Measurements from ENCODE around the gene CENPC. TPM values are rescaled to one million over a fixed set of nuclear protein-coding genes. Genes with fewer than 3 reads are reported as not detected.

The CENPC gene
- polyA plus RNA-seq, 1 donor (not counting 4 experiments of a cell fraction or from before 2014, with no cell fraction given), result 7.9 TPM

DNA sequence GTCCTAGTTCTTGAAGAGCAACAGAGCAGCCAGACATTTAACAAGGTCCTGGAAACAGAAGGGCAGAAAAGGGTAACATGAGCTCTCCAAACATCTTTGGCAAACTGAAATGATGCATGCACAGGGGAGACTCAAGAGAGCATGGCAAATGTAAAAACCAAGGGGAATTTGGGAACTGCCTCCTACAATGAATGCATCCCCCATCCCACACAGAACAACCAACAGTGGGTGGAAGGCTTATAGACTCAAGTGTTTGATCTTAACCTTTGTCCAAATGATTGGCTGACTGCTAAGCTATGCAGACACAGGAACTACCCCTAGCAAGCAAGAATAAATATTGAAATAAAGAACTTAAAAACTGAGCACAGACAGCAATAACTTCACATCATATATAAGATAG is 74.4 kb downstream of the CENPC start:
- Histone ChIP-seq H2AFZ (ENCODE audit: control insufficient read depth, low read length) (no peak overlapping the region), H3K9ac (ENCODE audit: control insufficient read depth, extremely low read depth, insufficient read depth, low read length) (no peak overlapping the region), H3K27ac (ENCODE audit: control insufficient read depth, insufficient read depth, low read length) (no peak overlapping the region), H3K9me1 (ENCODE audit: control insufficient read depth, extremely low read depth, insufficient read depth, low read length) (no peaks in the 10 kb centered on the region), H3K79me2 (ENCODE audit: control insufficient read depth, insufficient read depth, low read length) (no peaks in the 10 kb centered on the region), H4K20me1 (ENCODE audit: control insufficient read depth, extremely low read depth, insufficient read depth, low read length) (no peaks in the 10 kb centered on the region), H3K27me3 (ENCODE audit: control insufficient read depth, extremely low read depth, insufficient read depth, low read length) (no peaks in the 10 kb centered on the region), H3K4me1 (ENCODE audit: control insufficient read depth, extremely low read depth, insufficient read depth, low read length) (no peaks in the 10 kb centered on the region), H3K4me3 (ENCODE audit: control insufficient read depth in 2 of 3, extremely low read depth in 1 of 3, insufficient read depth in 2 of 3, low read depth in 1 of 3, low read length in 3 of 3) (no peak overlapping the region), H3K36me3 (ENCODE audit: control insufficient read depth in 2 of 2, extremely low read depth in 1 of 2, insufficient read depth in 2 of 2, low read length in 2 of 2) (peaks cover 0 to 2% of the 10 kb centered on the region in 2 experiments), H3K4me2 (ENCODE audit: control insufficient read depth, extremely low read depth, insufficient read depth, low read depth, low read length) (no peak overlapping the region), H3K9me3 (ENCODE audit: control insufficient read depth, low read depth, low read length) (no peaks in the 10 kb centered on the region)
- TF ChIP-seq EZH2 (IDR thresholded peaks at IDR 0.05; ENCODE audit: low read length), result no peak
- TF ChIP-seq, protein P1, sequence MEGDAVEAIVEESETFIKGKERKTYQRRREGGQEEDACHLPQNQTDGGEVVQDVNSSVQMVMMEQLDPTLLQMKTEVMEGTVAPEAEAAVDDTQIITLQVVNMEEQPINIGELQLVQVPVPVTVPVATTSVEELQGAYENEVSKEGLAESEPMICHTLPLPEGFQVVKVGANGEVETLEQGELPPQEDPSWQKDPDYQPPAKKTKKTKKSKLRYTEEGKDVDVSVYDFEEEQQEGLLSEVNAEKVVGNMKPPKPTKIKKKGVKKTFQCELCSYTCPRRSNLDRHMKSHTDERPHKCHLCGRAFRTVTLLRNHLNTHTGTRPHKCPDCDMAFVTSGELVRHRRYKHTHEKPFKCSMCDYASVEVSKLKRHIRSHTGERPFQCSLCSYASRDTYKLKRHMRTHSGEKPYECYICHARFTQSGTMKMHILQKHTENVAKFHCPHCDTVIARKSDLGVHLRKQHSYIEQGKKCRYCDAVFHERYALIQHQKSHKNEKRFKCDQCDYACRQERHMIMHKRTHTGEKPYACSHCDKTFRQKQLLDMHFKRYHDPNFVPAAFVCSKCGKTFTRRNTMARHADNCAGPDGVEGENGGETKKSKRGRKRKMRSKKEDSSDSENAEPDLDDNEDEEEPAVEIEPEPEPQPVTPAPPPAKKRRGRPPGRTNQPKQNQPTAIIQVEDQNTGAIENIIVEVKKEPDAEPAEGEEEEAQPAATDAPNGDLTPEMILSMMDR (optimal IDR thresholded peaks at IDR 0.05 in 1 of 3, IDR thresholded peaks at IDR 0.05 in 1 of 3, conservative IDR thresholded peaks at IDR 0.05 in 1 of 3; ENCODE audit: extremely low read depth in 1 of 3, insufficient read depth in 2 of 3, low read length in 3 of 3), result no peak
- dilution Hi-C loops (cut with MboI; ENCODE audit: extremely low pct_ligation_motif_present, low sequenced_read_pairs), result no loop called here
- FAIRE-seq, result no peak
- DNase-seq (ENCODE audit: low read depth, low spot score), result no peak

DNA sequence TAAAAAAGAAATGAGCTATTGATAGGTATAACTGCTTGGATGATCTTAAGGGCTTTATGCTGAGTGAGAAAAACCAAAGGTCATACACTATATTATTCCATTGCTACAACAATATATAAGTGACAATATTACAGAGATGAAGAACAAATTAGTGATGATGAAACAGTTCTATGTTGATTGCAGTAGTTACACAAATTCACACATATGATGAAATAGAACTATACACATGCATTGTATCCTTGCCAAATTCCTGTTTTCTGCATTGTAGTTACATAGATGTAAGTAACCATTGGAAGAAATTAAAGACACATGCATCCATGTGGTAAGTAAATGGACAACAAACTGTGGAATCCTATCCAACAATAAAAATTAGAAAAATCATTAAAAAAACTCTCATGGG is 76.5 kb downstream of the CENPC start:
- no peak overlapping the region for H3K9ac ChIP-seq (ENCODE audit: control insufficient read depth, extremely low read depth, insufficient read depth, low read length)
- H3K4me3 ChIP-seq (ENCODE audit: control insufficient read depth in 2 of 3, extremely low read depth in 1 of 3, insufficient read depth in 2 of 3, low read depth in 1 of 3, low read length in 3 of 3), result no peak overlapping the region
- no peaks in the 10 kb centered on the region for H3K27me3 ChIP-seq (ENCODE audit: control insufficient read depth, extremely low read depth, insufficient read depth, low read length)
- no peak overlapping the region for H2AFZ ChIP-seq (ENCODE audit: control insufficient read depth, low read length)
- no peaks in the 10 kb centered on the region for H3K9me3 ChIP-seq (ENCODE audit: control insufficient read depth, low read depth, low read length)
- no peaks in the 10 kb centered on the region for H3K9me1 ChIP-seq (ENCODE audit: control insufficient read depth, extremely low read depth, insufficient read depth, low read length)
- no peak overlapping the region for H3K27ac ChIP-seq (ENCODE audit: control insufficient read depth, insufficient read depth, low read length)
- peaks cover 0 to 2% of the 10 kb centered on the region in 2 experiments for H3K36me3 ChIP-seq (ENCODE audit: control insufficient read depth in 2 of 2, extremely low read depth in 1 of 2, insufficient read depth in 2 of 2, low read length in 2 of 2)
- TF ChIP-seq EZH2 (IDR thresholded peaks at IDR 0.05; ENCODE audit: low read length), result no peak
- TF ChIP-seq, protein P1 (optimal IDR thresholded peaks at IDR 0.05 in 1 of 3, IDR thresholded peaks at IDR 0.05 in 1 of 3, conservative IDR thresholded peaks at IDR 0.05 in 1 of 3; ENCODE audit: extremely low read depth in 1 of 3, insufficient read depth in 2 of 3, low read length in 3 of 3), result no peak
- no peaks in the 10 kb centered on the region for H4K20me1 ChIP-seq (ENCODE audit: control insufficient read depth, extremely low read depth, insufficient read depth, low read length)
- FAIRE-seq, result no peak
- DNase-seq (ENCODE audit: low read depth, low spot score), result no peak
- dilution Hi-C loops (cut with MboI; ENCODE audit: extremely low pct_ligation_motif_present, low sequenced_read_pairs), result no loop called here
- H3K4me1 ChIP-seq (ENCODE audit: control insufficient read depth, extremely low read depth, insufficient read depth, low read length), result no peaks in the 10 kb centered on the region
- H3K79me2 ChIP-seq (ENCODE audit: control insufficient read depth, insufficient read depth, low read length), result no peaks in the 10 kb centered on the region
- no peak overlapping the region for H3K4me2 ChIP-seq (ENCODE audit: control insufficient read depth, extremely low read depth, insufficient read depth, low read depth, low read length)
